Peyer's patch (tissue), 4 donors: Measurements from ENCODE around the gene TMCO2.

Experiments used
- POLR2A ChIP-seq, 2 donors: fragments of 450-650 bp; IDR thresholded peaks; one replicate each; pipeline ENCODE4 v1.5.1; 2017; ENCODE audit warnings: antibody characterized with exemption in 2 of 2, mild to moderate bottlenecking in 2 of 2, moderate library complexity in 2 of 2
- TF ChIP-seq, protein P1 (sequence below), 6 experiments: fragments of 450-650 bp in 4 of 6; fragments of 200-600 bp in 2 of 6; sonication (generic) in 1 of 6; IDR thresholded peaks; one replicate each; pipeline ENCODE4 v1.5.1; 2017 to 2019; ENCODE audit warnings: antibody characterized with exemption in 6 of 6, mild to moderate bottlenecking in 3 of 6, moderate library complexity in 1 of 6

- TF ChIP-seq, protein P1, sequence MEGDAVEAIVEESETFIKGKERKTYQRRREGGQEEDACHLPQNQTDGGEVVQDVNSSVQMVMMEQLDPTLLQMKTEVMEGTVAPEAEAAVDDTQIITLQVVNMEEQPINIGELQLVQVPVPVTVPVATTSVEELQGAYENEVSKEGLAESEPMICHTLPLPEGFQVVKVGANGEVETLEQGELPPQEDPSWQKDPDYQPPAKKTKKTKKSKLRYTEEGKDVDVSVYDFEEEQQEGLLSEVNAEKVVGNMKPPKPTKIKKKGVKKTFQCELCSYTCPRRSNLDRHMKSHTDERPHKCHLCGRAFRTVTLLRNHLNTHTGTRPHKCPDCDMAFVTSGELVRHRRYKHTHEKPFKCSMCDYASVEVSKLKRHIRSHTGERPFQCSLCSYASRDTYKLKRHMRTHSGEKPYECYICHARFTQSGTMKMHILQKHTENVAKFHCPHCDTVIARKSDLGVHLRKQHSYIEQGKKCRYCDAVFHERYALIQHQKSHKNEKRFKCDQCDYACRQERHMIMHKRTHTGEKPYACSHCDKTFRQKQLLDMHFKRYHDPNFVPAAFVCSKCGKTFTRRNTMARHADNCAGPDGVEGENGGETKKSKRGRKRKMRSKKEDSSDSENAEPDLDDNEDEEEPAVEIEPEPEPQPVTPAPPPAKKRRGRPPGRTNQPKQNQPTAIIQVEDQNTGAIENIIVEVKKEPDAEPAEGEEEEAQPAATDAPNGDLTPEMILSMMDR (IDR thresholded peaks at IDR 0.05), result no peak
- no peak for TF ChIP-seq POLR2A (IDR thresholded peaks at IDR 0.05)
Observed at GRCh38 chr1:40210511-40211204, 37.1 kb upstream of the TMCO2 start.
